Measurements from ENCODE around the gene CCND3.

DNA sequence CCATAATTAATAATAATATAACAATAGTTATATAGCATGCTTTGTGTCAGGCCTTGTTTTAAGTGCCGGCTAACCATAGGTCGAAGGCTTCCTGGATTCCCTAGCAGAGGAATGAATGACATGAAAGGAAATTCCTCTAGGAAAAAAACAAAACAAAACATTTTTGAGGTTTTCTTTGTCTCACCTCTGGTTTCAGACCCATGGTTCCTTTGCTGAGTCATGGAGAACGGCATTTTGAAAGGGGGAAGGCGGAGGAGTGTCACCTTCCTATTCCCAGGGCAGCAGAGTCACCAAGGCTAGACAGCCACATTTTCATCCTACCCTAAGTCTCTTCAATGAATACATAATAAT, 25.3 kb upstream of the CCND3 start:
- TF ChIP-seq, protein P1, sequence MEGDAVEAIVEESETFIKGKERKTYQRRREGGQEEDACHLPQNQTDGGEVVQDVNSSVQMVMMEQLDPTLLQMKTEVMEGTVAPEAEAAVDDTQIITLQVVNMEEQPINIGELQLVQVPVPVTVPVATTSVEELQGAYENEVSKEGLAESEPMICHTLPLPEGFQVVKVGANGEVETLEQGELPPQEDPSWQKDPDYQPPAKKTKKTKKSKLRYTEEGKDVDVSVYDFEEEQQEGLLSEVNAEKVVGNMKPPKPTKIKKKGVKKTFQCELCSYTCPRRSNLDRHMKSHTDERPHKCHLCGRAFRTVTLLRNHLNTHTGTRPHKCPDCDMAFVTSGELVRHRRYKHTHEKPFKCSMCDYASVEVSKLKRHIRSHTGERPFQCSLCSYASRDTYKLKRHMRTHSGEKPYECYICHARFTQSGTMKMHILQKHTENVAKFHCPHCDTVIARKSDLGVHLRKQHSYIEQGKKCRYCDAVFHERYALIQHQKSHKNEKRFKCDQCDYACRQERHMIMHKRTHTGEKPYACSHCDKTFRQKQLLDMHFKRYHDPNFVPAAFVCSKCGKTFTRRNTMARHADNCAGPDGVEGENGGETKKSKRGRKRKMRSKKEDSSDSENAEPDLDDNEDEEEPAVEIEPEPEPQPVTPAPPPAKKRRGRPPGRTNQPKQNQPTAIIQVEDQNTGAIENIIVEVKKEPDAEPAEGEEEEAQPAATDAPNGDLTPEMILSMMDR (IDR thresholded peaks at IDR 0.05; ENCODE audit: low read length) = no peak
- no peak for TF ChIP-seq EZH2 (optimal IDR thresholded peaks at IDR 0.05; ENCODE audit: low read depth, low read length)

All from MM.1S (cell line).